CD4-positive, alpha-beta T cell treated with Interleukin-4 for 4 hours (primary cell): Measurements from ENCODE around the gene TBR1.

Experiments used
- DNase-seq: peaks from one replicate; pipeline ENCODE4 v3.0.0-alpha.2; 2020

The TBR1 gene

GRCh38 chr2:161415034-161415986 lies 787 bp upstream of the TBR1 start:
- DNase-seq: no peak

- DNase-seq: no peak
Measured at GRCh38 chr2:161416708-161417437, 776 bp downstream of the TBR1 start.

- no peak for DNase-seq
Measured at GRCh38 chr2:161417438-161418274, 1.6 kb downstream of the TBR1 start.

GRCh38 chr2:161418275-161418714 lies 2.2 kb downstream of the TBR1 start:
- DNase-seq: no peak

GRCh38 chr2:161418715-161419637 lies 2.9 kb downstream of the TBR1 start:
- DNase-seq: no peak

- DNase-seq: no peak
Measured at GRCh38 chr2:161419638-161420190, 3.6 kb downstream of the TBR1 start.

- no peak for DNase-seq
Measured at GRCh38 chr2:161420406-161421074, 4.4 kb downstream of the TBR1 start.

GRCh38 chr2:161421686-161422085 lies 5.6 kb downstream of the TBR1 start:
- DNase-seq: no peak

GRCh38 chr2:161422816-161423403 lies 6.8 kb downstream of the TBR1 start:
- no peak for DNase-seq

GRCh38 chr2:161423421-161424393 lies 7.6 kb downstream of the TBR1 start:
- no peak for DNase-seq

- DNase-seq: no peak
Measured at GRCh38 chr2:161424394-161424769, 8.3 kb downstream of the TBR1 start.

- no peak for DNase-seq
Measured at GRCh38 chr2:161424891-161425727, 9.0 kb downstream of the TBR1 start.

GRCh38 chr2:161425728-161426454 lies 9.8 kb downstream of the TBR1 start:
- no peak for DNase-seq

- DNase-seq: no peak
Measured at GRCh38 chr2:161426455-161426921, 10.4 kb downstream of the TBR1 start.

GRCh38 chr2:161426922-161427663 lies 11.0 kb downstream of the TBR1 start:
- no peak for DNase-seq

- no peak for DNase-seq
Measured at GRCh38 chr2:161427664-161428587, 11.8 kb downstream of the TBR1 start.
